NCI-H2227 (cell line): ENCODE measurements around the gene DTHD1.

Experiments
- DNase-seq: peaks from one replicate; lab custom pipeline; 2025; ENCODE audit not compliant: unreplicated experiment; lab: John Stamatoyannopoulos, UW

Gene DTHD1

DNA sequence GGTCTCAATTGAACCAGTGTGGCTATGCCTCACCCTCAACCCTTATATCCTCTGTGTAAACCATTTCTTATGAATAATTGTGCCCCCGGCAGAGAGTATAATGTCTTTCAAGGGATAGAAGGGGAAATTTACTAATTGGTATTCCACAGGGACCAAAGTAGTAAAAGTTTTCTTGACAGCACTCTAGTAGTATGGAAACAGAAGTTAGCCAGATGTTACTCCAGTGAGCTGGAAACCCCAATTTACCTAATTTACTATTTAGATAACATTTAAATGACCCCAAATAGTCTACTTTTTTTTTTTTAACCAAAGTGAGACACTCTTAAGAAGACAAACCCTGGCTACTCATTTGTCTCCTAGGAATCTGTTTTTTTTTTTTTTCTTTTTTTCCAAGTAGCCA is 32.3 kb downstream of the DTHD1 start:
- DNase-seq = no peak

DNA sequence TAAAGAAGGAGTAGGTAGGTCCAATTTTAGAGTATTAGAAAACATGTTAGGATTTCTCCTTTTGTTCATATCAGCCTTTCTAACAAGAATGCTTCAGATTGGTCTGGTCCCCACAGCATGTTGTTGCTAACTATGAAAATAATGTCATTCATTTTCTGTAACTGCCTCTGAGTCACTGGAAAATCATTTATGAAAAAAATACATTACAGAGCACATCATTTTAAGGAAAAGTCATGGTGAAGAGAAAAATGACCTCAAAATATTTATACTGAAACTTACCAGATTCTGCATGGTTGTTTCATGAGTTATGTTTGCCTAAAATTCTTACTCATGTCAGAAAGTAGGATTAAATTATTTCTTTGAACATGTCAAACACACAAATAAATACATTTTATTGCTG is 35.2 kb downstream of the DTHD1 start:
- DNase-seq = no peak

GRCh38 chr4:36317721-36318120 is 36.3 kb downstream of the DTHD1 start:
- DNase-seq = no peak

DNA sequence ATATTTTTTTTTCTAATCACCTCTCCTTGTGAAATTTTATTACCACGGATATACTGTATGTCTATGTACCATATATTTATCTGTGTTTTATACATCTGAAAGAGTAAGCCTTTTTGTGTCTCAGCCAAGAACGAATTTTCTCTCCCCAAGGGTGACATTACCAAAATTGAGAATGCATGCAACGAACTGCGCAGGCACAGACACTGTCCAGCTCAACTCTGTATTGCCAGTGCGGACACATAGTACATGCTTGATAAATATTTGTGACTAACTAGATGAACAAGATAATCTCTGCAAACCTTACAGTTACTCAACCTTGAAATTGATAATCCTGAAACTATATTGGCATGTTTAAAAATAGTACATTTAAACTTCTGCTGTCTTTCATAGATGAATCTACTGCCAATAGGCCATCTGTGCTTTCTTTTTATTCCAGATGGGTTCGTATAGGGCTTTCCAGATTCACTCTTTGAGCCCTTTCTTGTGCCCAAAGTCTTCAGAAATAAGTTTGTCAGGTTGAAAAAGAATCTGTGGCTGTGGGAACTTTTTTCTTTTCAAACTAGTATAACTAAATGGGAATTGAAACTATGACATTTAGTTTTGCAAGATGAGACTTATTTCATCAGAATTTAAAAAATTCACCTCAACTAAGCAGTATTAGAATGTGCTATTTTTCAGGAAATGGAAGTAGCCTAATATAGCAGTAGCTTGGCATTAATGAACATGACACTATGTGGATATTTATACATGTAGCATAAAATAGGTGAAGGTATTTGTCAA is 38.9 kb downstream of the DTHD1 start:
- DNase-seq = no peak

GRCh38 chr4:36321176-36321575 is 39.8 kb downstream of the DTHD1 start:
- no peak for DNase-seq

DNA sequence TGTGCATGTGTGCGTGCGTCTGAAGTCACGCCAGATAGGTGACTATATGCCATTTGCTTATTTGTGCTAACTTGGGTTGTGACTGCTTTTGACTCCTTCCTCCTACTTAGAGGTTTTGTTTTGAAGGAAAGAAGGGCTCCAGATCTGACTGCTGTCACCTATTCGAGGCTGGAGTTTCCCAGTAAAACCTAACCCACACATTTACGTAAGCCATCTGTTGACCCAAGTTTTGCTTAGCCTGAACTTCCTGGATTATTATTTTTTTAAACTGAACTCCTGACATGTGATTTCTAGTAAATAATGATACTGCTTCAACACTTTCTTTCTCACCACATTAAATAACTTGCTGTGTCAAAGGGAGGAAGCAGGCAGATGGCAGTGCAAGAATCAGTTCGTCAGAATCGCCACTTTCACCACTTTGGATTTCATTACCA is 41.5 kb downstream of the DTHD1 start:
- DNase-seq = no peak

DNA sequence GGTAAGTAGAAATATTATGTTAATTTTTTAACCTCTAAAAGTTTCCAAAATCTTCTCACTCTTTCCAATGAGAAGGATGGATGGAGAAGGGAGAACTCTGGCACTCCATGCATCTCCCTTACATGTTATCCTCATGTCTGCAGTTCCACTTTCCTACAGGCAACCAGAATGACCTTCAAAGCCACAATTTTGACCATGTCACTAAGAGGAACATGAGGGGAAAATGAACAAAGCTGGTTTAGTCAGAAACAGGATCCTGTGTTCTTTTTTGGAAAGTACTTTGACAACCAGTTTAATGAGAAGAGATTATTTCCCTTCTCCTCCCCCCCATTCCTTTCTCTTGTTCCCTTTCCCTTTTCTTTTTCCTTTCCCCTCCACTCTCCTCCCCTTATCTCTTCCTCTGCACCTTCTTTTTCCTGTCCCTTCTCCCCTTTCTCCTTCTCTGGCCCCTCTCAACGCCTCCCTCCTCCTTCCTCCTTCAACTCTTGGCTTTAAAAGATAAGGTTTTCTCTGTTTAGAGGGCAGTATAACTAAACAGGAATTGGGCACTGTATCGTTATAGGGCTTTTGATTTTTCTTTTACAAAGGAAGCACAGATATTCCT is 42.5 kb downstream of the DTHD1 start:
- DNase-seq = no peak

DNA sequence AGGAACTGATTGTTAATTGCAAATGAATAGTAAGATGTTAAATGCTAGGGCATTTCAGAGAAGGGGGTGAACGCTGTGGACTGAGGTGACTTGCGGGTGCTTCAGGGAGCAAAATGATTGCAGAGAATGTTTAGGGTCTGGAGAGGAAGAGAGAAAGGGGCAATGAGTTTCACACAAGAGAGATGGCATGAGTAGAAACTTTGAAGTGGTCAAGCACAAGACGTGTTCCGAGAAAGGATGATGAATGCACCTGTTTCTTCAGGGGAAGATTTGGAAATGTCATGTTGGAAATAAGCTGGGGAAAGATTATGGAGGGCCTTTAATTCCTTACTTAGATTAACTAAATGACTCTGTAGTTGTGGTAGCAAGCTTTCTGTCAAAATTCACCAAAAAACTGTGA is 43.4 kb downstream of the DTHD1 start:
- DNase-seq = no peak

DNA sequence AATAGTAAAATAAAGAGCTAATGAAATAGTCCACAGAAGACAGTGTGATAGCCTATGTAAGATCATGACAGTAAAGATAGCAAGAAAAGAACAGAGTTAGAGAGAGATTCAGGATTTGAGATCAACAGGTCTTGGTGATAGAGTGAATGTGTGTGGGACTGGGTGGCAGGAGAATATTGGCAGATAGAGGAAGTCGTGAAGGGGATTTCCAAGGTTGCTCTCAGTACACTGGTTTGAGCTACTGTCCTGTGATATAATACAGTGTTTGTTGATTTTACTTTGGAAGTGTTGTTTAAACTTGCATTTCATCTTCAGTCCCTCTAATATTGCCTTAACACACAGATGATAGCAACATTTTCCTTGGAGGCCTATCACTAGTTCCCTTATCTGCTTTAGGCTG is 44.1 kb downstream of the DTHD1 start:
- no peak for DNase-seq

DNA sequence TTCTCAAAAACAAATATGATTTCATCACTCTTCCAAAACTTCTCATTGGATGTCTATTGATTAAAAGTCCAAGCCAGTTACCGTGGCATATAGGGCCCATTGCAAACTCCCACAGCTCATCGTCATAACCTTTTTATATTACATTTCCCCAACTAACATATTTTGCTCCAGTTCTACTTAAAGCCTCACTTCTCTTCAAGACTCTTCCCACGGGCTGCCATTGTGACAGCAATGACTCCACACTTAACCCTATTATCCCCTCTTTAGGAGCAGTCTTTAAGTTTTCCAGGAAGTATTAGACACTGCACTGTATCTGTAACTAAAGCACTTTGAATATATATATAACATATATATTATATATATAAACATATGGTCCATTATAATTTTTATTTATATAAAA is 44.5 kb downstream of the DTHD1 start:
- DNase-seq = no peak

- no peak for DNase-seq
Observed at GRCh38 chr4:36326476-36327029, 45.1 kb downstream of the DTHD1 start.

- no peak for DNase-seq
Observed at GRCh38 chr4:36327400-36327799, 46.0 kb downstream of the DTHD1 start.

DNA sequence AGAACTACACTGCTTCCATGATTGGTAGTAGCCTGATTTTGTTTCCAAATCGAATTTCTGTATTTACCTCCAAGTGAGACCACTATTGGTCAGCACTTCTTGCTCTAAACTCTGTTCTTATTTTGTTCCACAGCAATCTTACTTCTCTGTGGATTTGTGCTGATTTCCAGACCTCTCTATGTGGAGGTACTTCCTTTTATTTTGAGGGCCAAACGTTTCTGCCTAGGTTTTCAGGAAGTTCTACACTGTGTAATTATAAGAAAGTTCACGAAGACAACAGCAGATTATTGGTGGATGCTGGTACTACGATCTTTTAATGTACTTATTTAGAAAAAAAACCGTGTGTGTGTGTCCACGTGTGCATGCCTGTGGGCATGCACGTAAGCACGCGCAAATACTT is 46.7 kb downstream of the DTHD1 start:
- DNase-seq = no peak

DNA sequence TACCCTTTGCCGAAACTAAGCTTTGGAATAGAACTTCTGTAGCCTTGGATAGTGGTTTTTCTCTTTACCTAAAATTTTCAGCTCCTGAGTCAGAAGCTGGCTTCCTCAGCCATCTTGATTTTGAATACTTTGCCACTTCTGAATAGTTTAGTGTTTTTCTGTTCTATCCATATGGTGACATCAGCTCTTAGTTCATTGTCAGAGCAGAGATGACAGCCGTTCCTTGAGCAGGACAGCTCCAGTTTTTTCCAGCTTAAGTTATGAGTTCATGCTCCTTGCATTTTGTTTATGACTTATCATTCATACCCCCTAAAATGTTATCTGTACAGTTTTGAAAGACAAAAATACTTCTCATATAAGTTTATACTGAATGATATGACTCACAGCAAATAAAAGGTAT is 47.8 kb downstream of the DTHD1 start:
- no peak for DNase-seq

DNA sequence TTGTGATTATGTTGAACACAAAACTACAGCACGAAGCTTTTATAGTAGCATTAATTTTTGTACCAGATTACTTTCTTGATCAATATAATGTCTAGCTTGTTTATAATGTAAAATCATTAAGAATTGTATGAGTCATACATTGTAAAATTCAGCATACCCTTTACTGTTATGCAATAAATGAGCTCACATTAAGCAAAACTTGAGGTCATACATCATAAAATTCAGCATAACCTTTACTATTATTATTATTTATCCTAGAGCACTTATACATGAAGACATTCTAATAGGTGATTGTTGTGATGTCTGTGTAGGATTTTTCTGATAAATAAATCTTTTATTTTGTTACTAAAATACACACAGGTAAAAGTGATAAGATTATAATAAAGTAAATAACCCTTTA is 49.4 kb downstream of the DTHD1 start:
- DNase-seq = no peak

DNA sequence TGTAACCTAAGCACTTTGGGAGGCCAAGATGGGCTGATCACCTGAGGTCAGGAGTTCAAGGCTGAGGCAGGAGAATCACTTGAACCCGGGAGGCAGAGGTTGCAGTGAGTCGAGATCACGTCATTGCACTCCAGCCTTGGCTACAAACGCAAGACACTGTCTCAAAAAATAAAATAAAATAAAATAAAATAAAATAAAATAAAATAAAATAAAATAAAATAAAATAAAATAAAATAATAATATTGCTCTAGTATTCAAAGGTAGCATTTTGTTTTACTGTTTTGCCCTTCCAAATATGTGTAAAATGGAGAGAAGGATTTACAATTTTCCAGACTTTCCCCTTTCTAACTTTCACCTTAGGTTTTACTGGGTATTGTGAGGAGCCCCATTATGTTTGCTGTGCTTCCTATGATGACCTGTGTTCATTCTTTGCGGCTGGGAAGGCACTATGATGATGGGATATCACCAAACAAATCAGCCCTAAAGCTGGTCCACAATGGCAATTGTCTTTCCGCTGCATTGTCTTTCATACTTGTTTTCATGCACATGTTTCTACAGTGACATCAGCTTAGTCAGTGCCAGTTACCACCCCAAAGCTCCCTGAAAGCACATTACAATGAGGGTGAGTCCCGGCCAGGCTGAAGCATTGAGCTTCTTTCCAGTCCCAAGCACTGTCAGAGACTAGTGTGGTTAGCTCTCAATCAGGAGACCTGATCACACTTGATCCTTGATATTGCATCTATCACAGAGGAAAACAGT is 50.8 kb downstream of the DTHD1 start:
- DNase-seq = no peak

DNA sequence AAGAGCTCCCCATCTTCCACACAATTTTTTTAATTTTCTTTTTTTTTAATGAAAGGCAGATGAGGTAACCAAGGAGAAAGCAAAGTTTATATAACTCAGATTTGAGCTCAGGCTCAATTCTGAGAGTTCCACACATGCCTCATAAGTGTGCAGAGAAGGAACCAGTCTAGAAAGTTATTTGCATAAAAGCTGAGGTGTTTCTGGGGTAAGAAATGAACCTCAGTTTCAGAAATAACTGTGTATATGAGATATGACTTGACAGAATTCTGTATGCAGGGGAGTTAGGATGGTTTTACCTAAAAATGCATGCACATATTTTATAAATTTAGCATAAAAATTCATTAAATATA is 51.3 kb downstream of the DTHD1 start:
- no peak for DNase-seq

- no peak for DNase-seq
Observed at GRCh38 chr4:36333303-36333877, 52.0 kb downstream of the DTHD1 start.

DNA sequence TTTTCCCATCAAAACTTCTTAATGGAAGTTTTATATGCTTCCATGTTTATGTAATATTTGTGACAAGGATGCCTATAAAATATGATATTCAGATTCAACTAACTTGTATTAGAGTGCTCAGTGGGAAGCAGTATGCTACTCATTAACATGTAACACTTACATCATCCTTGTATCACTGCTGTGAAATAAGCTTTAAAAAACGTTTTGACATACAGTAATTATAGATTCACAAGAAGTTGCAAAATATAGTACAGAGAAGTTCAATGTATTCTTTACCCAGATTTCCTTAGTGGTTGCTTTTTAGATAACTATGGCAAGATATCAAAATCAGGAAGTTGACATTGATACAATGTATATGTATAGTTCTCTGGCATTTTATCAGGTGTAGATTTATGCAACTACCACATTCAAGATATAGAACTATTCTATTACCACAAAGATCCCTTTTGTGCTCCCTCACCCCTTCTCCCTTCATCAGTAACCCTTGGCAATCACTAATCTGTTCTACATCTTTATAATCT is 56.3 kb downstream of the DTHD1 start:
- DNase-seq = no peak

DNA sequence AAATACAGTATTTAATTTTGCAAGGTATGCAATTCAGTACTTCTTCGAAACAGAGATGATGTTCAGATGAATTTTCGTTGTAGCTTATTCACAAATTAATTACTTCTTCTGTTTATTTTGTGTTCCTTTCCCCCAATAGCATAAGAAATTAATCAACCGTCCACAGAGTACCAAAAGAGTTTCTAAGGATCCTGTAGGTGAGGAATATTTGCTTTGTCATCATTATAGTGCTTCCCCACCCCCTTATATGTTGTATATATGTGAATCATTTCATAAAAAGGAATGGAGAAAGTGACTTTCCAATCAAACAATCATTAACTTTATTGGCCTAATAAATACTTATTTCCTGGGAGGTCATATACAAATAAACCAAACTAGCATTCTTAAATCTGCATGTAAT is 57.6 kb downstream of the DTHD1 start:
- no peak for DNase-seq

DNA sequence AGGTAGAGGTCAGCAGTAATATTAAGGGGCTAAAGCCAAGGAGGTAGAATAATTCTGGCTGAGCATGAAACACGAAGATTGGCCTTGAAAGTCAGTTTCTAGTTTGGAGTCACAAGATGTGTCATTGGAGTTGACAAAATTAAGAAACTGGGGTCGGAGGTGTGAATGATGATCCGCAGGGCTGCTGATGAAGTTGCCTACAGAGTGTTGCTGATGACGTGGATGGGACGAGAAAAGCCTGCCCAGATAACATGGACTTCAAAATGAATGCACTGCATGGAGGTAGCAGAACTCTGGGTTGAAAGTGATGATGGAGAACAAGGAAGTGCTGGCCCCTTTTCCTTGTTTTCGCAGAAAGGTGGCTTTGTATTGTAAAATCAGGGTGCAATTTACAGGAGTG is 60.5 kb downstream of the DTHD1 start:
- no peak for DNase-seq
